NCI-H1092 (cell line): ENCODE data around the gene USP19.
A peak's percentile ranks its signal among the peaks of the same experiment; 100 is the strongest.

Experiments used
- DNase-seq: peaks from one replicate; lab custom pipeline; 2025; lab: John Stamatoyannopoulos, UW

USP19 gene

GRCh38 chr3:49098910-49099630 lies 21.6 kb downstream of the USP19 start:
- DNase-seq: no peak

- DNase-seq: no peak
Measured at GRCh38 chr3:49098429-49098828, 22.2 kb downstream of the USP19 start.

- DNase-seq: peak; percentile 94
Measured at GRCh38 chr3:49093853-49094767, 26.5 kb downstream of the USP19 start, which contains the start of gene QRICH1. QRICH1 (minus strand) TSS chr3:49094071; CDS start chr3:49077017, 17,054 bp downstream.

- peak; percentile 22 for DNase-seq
Measured at GRCh38 chr3:49092938-49093852, 27.4 kb downstream of the USP19 start.

GRCh38 chr3:49081429-49081828 lies 39.2 kb downstream of the USP19 start:
- DNase-seq: no peak

GRCh38 chr3:49079270-49079669 lies 41.4 kb downstream of the USP19 start:
- DNase-seq: no peak

GRCh38 chr3:49076646-49077045 lies 44.0 kb downstream of the USP19 start:
- no peak for DNase-seq

GRCh38 chr3:49076116-49076515 lies 44.5 kb downstream of the USP19 start:
- no peak for DNase-seq
